HEK293T (cell line): ENCODE data around the gene CAPN13.

Source experiments
- CTCF ChIA-PET: fragments of 350-600 bp; formaldehyde crosslinking; extraction: SDS; loops from one replicate; lab custom pipeline; 2021; ENCODE audit warnings: antibody characterized with exemption, inconsistent platforms; lab: Yijun Ruan, JAX
- POLR2A ChIA-PET: fragments of 350-600 bp; formaldehyde crosslinking; extraction: SDS; loops from one replicate; lab custom pipeline; 2020; ENCODE audit warnings: antibody characterized with exemption, inconsistent platforms; lab: Yijun Ruan, JAX
- DNase-seq: peaks from one replicate; pipeline ENCODE4 v3.0.0; 2012; ENCODE audit warnings: mixed read lengths; ENCODE audit errors: extremely low spot score
- ARNT ChIP-seq: fragments of 450-650 bp; IDR thresholded peaks from 2 replicates; pipeline ENCODE4 v1.6.1; 2017; ENCODE audit warnings: mild to moderate bottlenecking
- BHLHE40 ChIP-seq: fragments of 450-650 bp; IDR thresholded peaks from 2 replicates; pipeline ENCODE4 v1.6.1; 2016; ENCODE audit warnings: mild to moderate bottlenecking, moderate library complexity, borderline replicate concordance
- CTBP1 ChIP-seq: fragments of 450-650 bp; IDR thresholded peaks from 2 replicates; pipeline ENCODE4 v1.6.1; 2016; ENCODE audit warnings: borderline replicate concordance
- ELF4 ChIP-seq: fragments of 450-650 bp; IDR thresholded peaks from 2 replicates; pipeline ENCODE4 v1.6.1; 2017; ENCODE audit warnings: antibody characterized with exemption
- FOXA1 ChIP-seq: fragments of 450-650 bp; IDR thresholded peaks from 2 replicates; pipeline ENCODE4 v1.6.1; 2016; ENCODE audit warnings: mild to moderate bottlenecking
- FOXK2 ChIP-seq: fragments of 450-650 bp; IDR thresholded peaks from 2 replicates; pipeline ENCODE4 v1.6.1; 2016; ENCODE audit warnings: mild to moderate bottlenecking
- FOXM1 ChIP-seq: fragments of 450-650 bp; IDR thresholded peaks from 2 replicates; pipeline ENCODE4 v1.6.1; 2017; ENCODE audit warnings: mild to moderate bottlenecking, borderline replicate concordance
- HDGF ChIP-seq: fragments of 450-650 bp; IDR thresholded peaks from 2 replicates; pipeline ENCODE4 v1.6.1; 2017; ENCODE audit warnings: antibody characterized with exemption, borderline replicate concordance
- L3MBTL2 ChIP-seq: fragments of 450-650 bp; conservative IDR thresholded peaks from 2 replicates; pipeline ENCODE4 v1.6.1; 2016; ENCODE audit warnings: mild to moderate bottlenecking
- LEF1 ChIP-seq: fragments of 450-650 bp; IDR thresholded peaks from 2 replicates; pipeline ENCODE4 v1.6.1; 2017; ENCODE audit warnings: mild to moderate bottlenecking, borderline replicate concordance
- NFRKB ChIP-seq: fragments of 450-650 bp; IDR thresholded peaks from 2 replicates; pipeline ENCODE4 v1.6.1; 2016; ENCODE audit warnings: mild to moderate bottlenecking, moderate library complexity
- SP1 ChIP-seq: fragments of 450-650 bp; IDR thresholded peaks from 2 replicates; pipeline ENCODE4 v1.6.1; 2017
- SUZ12 ChIP-seq: fragments of 450-650 bp; IDR thresholded peaks from 2 replicates; pipeline ENCODE4 v1.6.1; 2016; ENCODE audit warnings: mild to moderate bottlenecking
- TARDBP ChIP-seq: fragments of 450-650 bp; IDR thresholded peaks from 2 replicates; pipeline ENCODE4 v1.6.1; 2016
- ZNF384 ChIP-seq: fragments of 450-650 bp; IDR thresholded peaks from 2 replicates; pipeline ENCODE4 v1.6.1; 2016
- TF ChIP-seq, protein P1 (sequence below): fragments of 450-650 bp; IDR thresholded peaks from 2 replicates; pipeline ENCODE4 v1.6.1; 2016

CAPN13 gene

DNA sequence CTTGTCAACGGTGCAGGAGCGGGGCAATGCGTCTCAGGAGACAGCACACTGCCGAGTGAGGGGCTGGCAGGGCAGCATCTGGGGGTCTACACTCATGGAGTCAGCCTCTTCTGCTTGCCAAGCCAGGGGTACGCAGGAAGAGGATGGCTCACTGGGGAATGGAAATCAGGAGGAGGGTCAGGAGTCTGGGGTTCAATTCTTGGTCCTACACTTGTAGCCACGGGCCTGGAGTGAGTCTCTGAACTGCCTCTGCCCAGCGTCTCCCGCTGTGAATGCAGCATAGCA, 70.0 kb downstream of the CAPN13 start:
- ChIA-PET CTCF (no interaction called here), POLR2A (no interaction called here)
- TF ChIP-seq TARDBP (no peak), FOXK2 (no peak), SP1 (no peak), HDGF (no peak), NFRKB (no peak), BHLHE40 (no peak), ARNT (no peak), L3MBTL2 (no peak), FOXA1 (no peak), LEF1 (no peak), SUZ12 (no peak), FOXM1 (no peak)
- TF ChIP-seq, protein P1, sequence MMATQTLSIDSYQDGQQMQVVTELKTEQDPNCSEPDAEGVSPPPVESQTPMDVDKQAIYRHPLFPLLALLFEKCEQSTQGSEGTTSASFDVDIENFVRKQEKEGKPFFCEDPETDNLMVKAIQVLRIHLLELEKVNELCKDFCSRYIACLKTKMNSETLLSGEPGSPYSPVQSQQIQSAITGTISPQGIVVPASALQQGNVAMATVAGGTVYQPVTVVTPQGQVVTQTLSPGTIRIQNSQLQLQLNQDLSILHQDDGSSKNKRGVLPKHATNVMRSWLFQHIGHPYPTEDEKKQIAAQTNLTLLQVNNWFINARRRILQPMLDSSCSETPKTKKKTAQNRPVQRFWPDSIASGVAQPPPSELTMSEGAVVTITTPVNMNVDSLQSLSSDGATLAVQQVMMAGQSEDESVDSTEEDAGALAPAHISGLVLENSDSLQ = no peak
- no peak for DNase-seq

DNA sequence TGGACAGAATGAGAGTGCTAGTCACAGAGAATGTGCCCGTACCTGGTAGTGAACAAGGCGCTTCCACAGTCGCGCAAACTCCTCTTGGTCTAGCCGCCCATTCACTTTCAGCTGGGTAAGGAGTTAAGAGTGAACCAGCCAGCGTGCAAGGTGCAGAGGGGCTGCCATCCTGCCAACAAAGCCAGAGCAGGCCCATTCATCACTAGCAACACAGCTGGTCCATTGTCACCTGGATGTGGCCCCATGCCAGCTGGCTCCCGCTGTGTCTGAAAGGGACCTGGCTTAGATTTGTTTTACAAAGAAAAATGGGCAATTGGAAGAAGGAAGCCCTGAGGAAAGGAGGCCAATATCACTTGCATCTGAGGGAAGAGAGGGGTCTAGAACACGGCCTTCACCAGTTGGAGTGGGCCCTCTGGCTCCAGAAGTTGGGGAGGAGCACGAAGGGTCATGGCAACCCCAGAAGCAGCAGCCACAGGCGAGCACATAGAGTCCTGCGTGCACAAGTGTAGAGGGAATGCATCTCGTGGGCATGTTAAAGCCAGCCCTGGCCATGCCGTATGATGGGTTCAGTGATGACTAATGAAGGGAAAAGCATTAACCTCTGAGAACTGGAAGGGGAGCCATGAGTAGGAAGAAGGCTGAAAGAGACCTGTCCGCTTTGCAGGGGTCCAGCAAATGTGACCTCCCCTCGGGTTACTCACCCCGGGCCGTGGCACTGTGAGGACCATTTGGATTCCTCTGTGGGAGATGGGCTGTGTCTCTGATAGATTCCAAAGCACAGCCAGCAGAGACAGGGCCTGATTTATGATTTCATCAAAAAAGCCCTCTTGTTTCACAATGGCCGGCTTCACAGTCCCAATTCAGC, 70.6 kb downstream of the CAPN13 start:
- CTCF ChIA-PET = no interaction called here
- no peak for TF ChIP-seq FOXM1
- TF ChIP-seq FOXA1 = no peak
- no peak for TF ChIP-seq LEF1
- TF ChIP-seq BHLHE40 = no peak
- no peak for TF ChIP-seq TARDBP
- no peak for TF ChIP-seq HDGF
- no peak for TF ChIP-seq SUZ12
- TF ChIP-seq ARNT = no peak
- no peak for TF ChIP-seq ZNF384
- no peak for TF ChIP-seq FOXK2
- TF ChIP-seq CTBP1 = no peak
- TF ChIP-seq L3MBTL2 = no peak
- TF ChIP-seq ELF4 = no peak
- TF ChIP-seq, protein P1 = no peak
- no peak for TF ChIP-seq NFRKB
- no peak for TF ChIP-seq SP1
- POLR2A ChIA-PET = no interaction called here
- no peak for DNase-seq

DNA sequence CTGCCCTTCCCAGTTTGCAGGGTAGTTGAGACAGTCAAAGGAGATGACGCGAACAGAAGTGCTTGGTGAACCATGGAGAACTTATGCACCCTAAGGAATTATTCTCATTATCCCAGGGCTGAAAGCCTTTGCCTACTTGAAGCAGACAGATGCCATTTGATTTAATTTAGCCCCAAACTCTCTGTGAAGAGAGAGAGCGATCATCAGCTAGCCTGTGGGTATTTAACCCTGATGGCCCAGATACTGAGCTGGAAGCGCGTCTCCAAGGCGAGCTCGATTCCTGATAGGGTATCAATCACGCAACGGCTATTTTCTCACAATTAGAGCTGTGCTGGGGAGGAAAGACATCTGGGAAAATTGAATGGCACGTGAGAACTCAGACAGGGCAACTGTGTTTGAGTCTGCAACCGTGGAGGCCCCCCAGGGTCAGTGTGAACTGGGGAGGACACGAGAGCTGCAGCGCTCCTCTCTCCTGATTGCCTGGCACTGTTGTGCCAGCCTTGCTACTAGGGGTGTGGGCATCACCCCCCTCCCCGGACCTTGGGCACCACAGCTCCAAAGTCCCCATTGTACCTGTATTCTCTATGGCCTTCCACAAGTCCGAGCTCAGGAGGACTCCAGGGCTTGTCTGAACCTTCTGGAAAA, 73.2 kb downstream of the CAPN13 start:
- no peak for TF ChIP-seq SP1
- TF ChIP-seq, protein P1 = no peak
- TF ChIP-seq FOXM1 = no peak
- no peak for TF ChIP-seq BHLHE40
- TF ChIP-seq FOXA1 = no peak
- no peak for DNase-seq
- POLR2A ChIA-PET = no interaction called here
- CTCF ChIA-PET = interaction anchor here (0.6 kb wide), 1 partner anchor 569 kb away, joined by 9 read pairs; no protein-coding TSS in a partner anchor

DNA sequence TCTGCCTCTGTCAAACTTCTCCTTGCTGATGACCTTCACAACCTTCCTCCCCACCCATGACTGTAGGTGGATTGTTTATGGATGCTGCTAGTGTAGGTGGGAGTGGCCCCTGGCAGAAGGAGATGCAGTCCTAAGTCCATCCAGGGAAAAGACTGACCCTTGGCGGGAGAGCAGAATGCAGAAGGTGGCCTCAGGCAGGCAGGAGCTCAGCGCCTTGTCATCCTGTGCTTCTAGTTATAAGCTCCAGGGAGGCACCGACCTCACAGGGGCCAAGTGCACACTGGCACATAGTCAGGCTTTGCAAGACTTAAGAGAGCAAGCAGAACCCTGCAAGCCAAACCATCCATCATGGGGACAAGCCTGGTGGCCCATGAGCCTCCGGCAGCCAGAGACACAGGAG, 74.4 kb downstream of the CAPN13 start:
- ChIA-PET CTCF (no interaction called here), POLR2A (no interaction called here)
- no peak for DNase-seq
- TF ChIP-seq FOXM1 (no peak), L3MBTL2 (no peak), SP1 (no peak), CTBP1 (no peak), ELF4 (no peak), SUZ12 (no peak), HDGF (no peak), ZNF384 (no peak), BHLHE40 (no peak), TARDBP (no peak), ARNT (no peak), LEF1 (no peak), NFRKB (no peak), FOXA1 (no peak)
- TF ChIP-seq, protein P1 = no peak

DNA sequence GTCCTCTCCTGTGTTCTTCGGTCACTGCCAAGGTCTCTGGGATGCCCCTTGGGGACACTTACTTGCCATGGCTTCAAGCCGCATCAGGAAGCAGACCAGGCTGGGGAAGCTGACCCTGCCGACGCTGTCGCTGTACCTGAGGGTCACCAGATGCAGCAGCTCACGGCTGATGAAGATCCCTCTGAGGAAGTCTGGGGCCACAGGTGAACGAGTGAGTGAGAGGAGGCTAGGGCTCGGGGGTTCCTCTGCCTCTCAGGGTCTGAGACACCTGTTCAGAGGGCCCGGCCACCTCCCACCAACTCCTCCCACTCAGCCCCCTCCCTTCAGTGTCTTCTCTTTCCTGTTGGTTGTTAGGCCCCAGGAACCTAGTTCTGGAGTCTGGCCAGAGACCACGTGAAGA, 74.9 kb downstream of the CAPN13 start:
- ChIA-PET POLR2A (no interaction called here), CTCF (no interaction called here)
- TF ChIP-seq, protein P1 = no peak
- TF ChIP-seq HDGF = no peak
- no peak for TF ChIP-seq FOXK2
- TF ChIP-seq ZNF384 = no peak
- TF ChIP-seq FOXM1 = no peak
- TF ChIP-seq LEF1 = no peak
- no peak for TF ChIP-seq ELF4
- no peak for TF ChIP-seq CTBP1
- TF ChIP-seq SP1 = no peak
- no peak for TF ChIP-seq TARDBP
- TF ChIP-seq FOXA1 = no peak
- TF ChIP-seq SUZ12 = no peak
- no peak for TF ChIP-seq NFRKB
- TF ChIP-seq L3MBTL2 = no peak
- no peak for DNase-seq
